Caco-2 (cell line): ENCODE results near the gene TATDN2. TPM values are rescaled to one million over a fixed set of nuclear protein-coding genes. Genes with fewer than 3 reads are reported as not detected.

Experiments used
- BruUV-seq: library from RNA; stranded (reverse); fragments of 400-500 nt; replicated peaks from 2 replicates; lab custom pipeline; 2021; lab: Mats Ljungman, UMichigan
- CTCF ChIA-PET: fragments of 300-600 bp; sonication (Branson Sonifier 250); formaldehyde crosslinking; loops from one replicate; lab custom pipeline; 2022; ENCODE audit warnings: antibody characterized with exemption; lab: Charles Lee
- POLR2A ChIA-PET: fragments of 300-600 bp; sonication (Branson Sonifier 250); formaldehyde crosslinking; loops from one replicate; lab custom pipeline; 2022; ENCODE audit warnings: antibody characterized with exemption; lab: Charles Lee
- DNase-seq, 2 experiments: peaks; one replicate each; pipeline versions ENCODE4 v3.0.0 to v3.0.0-alpha.2; 2020 to 2022
- H3K27me3 ChIP-seq: replicated peaks from 2 replicates; pipeline ENCODE4 v1.6.0; 2011; ENCODE audit warnings: low read length; ENCODE audit not compliant: control insufficient read depth, insufficient read depth
- H3K36me3 ChIP-seq: 2 replicates; pipeline ENCODE4 v1.5.1; 2011; ENCODE audit warnings: low read length; ENCODE audit not compliant: control insufficient read depth, insufficient read depth
- H3K4me1 ChIP-seq: fragments of 250-450 bp; sonication (Bioruptor Pico); 2 replicates; pipeline ENCODE4 v1.5.1; 2020; ENCODE audit warnings: mild to moderate bottlenecking
- H3K4me3 ChIP-seq: 2 replicates; pipeline ENCODE4 v1.5.1; 2011; ENCODE audit warnings: low read depth, mild to moderate bottlenecking, control low read depth, low read length
- H3K9me3 ChIP-seq: fragments of 250-450 bp; sonication (Bioruptor Pico); 2 replicates; pipeline ENCODE4 v1.5.1; 2020; ENCODE audit warnings: mild to moderate bottlenecking, moderate library complexity
- H3K27ac Mint-ChIP-seq: one replicate; pipeline ENCODE4 v1.8.0; 2022; ENCODE audit warnings: mixed read lengths; ENCODE audit not compliant: unreplicated experiment
- H3K27me3 Mint-ChIP-seq: one replicate; pipeline ENCODE4 v1.8.0; 2022; ENCODE audit warnings: mixed read lengths; ENCODE audit not compliant: insufficient read depth, unreplicated experiment
- H3K36me3 Mint-ChIP-seq: one replicate; pipeline ENCODE4 v1.8.0; 2022; ENCODE audit warnings: mild to moderate bottlenecking, mixed read lengths; ENCODE audit not compliant: insufficient read depth, unreplicated experiment
- H3K4me1 Mint-ChIP-seq: one replicate; pipeline ENCODE4 v1.8.0; 2022; ENCODE audit warnings: low read depth, mixed read lengths; ENCODE audit not compliant: unreplicated experiment
- H3K4me3 Mint-ChIP-seq: one replicate; pipeline ENCODE4 v1.8.0; 2022; ENCODE audit warnings: mild to moderate bottlenecking, moderate library complexity, mixed read lengths; ENCODE audit not compliant: unreplicated experiment
- H3K9me3 Mint-ChIP-seq: one replicate; pipeline ENCODE4 v1.8.0; 2022; ENCODE audit warnings: mixed read lengths; ENCODE audit not compliant: unreplicated experiment
- intact Hi-C: fragments of 100-400 bp; cut with micrococcal nuclease; formaldehyde crosslinking; loops from one replicate; pipeline ENCODE4 v1.10.0; 2022; ENCODE audit not compliant: unreplicated experiment
- total RNA-seq: library from RNA; stranded (reverse); gene quantifications from 2 replicates; pipeline ENCODE4 v1.2.3, GENCODE V29; 2022
- TF ChIP-seq, protein P1 (sequence below), 2 experiments: fragments of 200-600 bp in 1 of 2; IDR thresholded peaks; 1 replicate in 1 of 2; 2 replicates in 1 of 2; pipeline versions ENCODE4 v1.5.1 to v1.8.0; 2011 to 2022; ENCODE audit warnings: antibody characterized with exemption in 1 of 2, control low read depth in 1 of 2, inconsistent platforms in 1 of 2, low read depth in 1 of 2, low read length in 1 of 2, mild to moderate bottlenecking in 1 of 2, moderate library complexity in 1 of 2; ENCODE audit not compliant: insufficient read depth in 1 of 2, severe bottlenecking in 1 of 2, unreplicated experiment in 1 of 2

The TATDN2 gene
- total RNA-seq, 1 experiment from 2014 or later: 32.1 TPM

DNA sequence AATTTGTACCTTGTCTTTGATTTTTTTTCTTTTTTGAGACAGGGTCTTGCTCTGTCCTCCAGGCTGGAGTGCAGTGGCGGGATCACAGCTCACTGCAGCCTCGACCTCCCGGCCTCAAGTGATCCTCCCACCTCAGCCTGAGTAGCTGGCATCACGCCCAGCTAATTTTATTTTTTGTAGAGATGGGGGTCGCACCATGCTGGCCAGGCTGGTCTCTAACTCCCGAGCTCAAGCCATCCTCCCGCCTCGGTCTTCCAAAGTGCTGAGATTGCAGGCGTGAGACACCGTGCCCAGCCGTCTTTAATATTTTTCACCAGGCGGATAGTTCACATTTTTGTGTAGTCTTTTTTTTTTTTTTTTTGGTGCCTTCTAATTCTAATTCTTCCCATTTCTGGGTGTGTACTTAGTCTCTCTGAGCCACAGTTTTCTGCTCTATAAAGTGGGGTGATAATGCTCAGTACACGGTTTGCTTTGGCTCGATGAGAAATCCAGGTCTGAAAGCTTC, 528 bp upstream of the TATDN2 start:
- peak overlapping the region; percentile 92 for H3K27ac Mint-ChIP-seq
- peaks cover 10% of the 10 kb centered on the region for H3K9me3 Mint-ChIP-seq
- intact Hi-C loops: loop anchor here (1.0 to 5.0 kb wide), 2 partner anchors 43 to 45 kb away; partner anchors contain the start of gene GHRL
- H3K4me3 Mint-ChIP-seq: peak overlapping the region; percentile 92
- BruUV-seq: TSS peak; percentile 69
- H3K4me1 ChIP-seq: peaks cover 12% of the 10 kb centered on the region; the same call in 1 of the 2 replicates
- no peaks in the 10 kb centered on the region for H3K27me3 Mint-ChIP-seq
- ChIA-PET CTCF (interaction anchor here (0.6 to 1.4 kb wide), 5 partner anchors 16 to 170 kb away, joined by 3 to 6 read pairs (median 4); no protein-coding TSS in a partner anchor), POLR2A (interaction anchor here (0.5 to 1.5 kb wide), 5 partner anchors 16 to 322 kb away, joined by 3 to 13 read pairs (median 8); no protein-coding TSS in a partner anchor)
- DNase-seq: no peak
- peaks cover 49% of the 10 kb centered on the region for H3K36me3 Mint-ChIP-seq
- no peaks in the 10 kb centered on the region for H3K27me3 ChIP-seq
- no peaks in the 10 kb centered on the region; the same call in 1 of the 2 replicates for H3K36me3 ChIP-seq
- H3K9me3 ChIP-seq: peaks cover 7% of the 10 kb centered on the region; the same call in 1 of the 2 replicates
- H3K4me1 Mint-ChIP-seq: peaks cover 5% of the 10 kb centered on the region
- TF ChIP-seq, protein P1, sequence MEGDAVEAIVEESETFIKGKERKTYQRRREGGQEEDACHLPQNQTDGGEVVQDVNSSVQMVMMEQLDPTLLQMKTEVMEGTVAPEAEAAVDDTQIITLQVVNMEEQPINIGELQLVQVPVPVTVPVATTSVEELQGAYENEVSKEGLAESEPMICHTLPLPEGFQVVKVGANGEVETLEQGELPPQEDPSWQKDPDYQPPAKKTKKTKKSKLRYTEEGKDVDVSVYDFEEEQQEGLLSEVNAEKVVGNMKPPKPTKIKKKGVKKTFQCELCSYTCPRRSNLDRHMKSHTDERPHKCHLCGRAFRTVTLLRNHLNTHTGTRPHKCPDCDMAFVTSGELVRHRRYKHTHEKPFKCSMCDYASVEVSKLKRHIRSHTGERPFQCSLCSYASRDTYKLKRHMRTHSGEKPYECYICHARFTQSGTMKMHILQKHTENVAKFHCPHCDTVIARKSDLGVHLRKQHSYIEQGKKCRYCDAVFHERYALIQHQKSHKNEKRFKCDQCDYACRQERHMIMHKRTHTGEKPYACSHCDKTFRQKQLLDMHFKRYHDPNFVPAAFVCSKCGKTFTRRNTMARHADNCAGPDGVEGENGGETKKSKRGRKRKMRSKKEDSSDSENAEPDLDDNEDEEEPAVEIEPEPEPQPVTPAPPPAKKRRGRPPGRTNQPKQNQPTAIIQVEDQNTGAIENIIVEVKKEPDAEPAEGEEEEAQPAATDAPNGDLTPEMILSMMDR (IDR thresholded peaks at IDR 0.05; ENCODE audit: insufficient read depth in 1 of 2, low read depth in 1 of 2, low read length in 1 of 2, severe bottlenecking in 1 of 2, unreplicated experiment in 1 of 2): no peak
- H3K4me3 ChIP-seq: peak overlapping the region; percentile 76

DNA sequence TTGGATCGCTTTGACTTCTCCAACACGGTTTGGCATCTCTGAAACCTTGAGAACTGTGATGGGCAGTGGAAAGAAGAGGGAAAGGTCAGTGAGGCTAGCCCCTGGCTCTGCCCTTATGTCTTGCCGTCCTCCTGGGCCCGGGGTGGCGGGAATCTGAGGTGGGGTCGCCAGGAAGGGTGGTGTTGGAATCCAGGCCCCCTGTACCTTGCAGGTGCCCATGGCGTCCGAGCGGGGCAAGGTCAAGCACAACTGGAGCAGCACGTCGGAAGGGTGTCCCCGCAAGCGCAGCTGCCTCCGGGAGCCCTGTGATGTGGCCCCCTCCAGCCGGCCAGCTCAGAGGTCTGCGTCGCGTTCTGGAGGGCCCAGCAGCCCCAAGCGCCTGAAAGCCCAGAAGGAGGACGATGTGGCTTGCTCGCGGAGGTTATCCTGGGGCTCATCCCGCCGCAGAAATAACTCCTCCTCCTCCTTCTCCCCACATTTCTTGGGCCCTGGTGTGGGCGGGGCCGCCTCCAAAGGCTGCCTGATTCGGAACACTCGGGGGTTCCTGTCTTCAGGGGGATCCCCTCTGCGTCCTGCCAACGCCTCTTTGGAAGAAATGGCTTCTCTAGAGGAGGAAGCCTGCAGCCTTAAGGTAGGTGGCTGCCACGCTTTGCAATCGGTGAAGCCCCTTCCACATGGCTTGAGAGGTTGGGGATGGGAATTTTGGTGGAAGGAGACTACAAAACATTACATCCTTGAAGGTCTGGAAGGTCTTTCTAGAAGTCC, 907 bp downstream of the TATDN2 start:
- peaks cover 5% of the 10 kb centered on the region for H3K4me1 Mint-ChIP-seq
- ChIA-PET POLR2A (interaction anchor here (1.3 kb wide), 1 partner anchor 57 kb away, joined by 5 read pairs; no protein-coding TSS in a partner anchor), CTCF (no interaction called here)
- peaks cover 12% of the 10 kb centered on the region; the same call in 1 of the 2 replicates for H3K4me1 ChIP-seq
- no peaks in the 10 kb centered on the region for H3K27me3 Mint-ChIP-seq
- peaks cover 10% of the 10 kb centered on the region for H3K9me3 Mint-ChIP-seq
- H3K4me3 Mint-ChIP-seq: peak overlapping the region; percentile 92
- DNase-seq: peak; percentile 29 to 41
- TF ChIP-seq, protein P1 (IDR thresholded peaks at IDR 0.05; ENCODE audit: insufficient read depth in 1 of 2, low read depth in 1 of 2, low read length in 1 of 2, severe bottlenecking in 1 of 2, unreplicated experiment in 1 of 2): no peak
- H3K36me3 Mint-ChIP-seq: peaks cover 58% of the 10 kb centered on the region
- no peaks in the 10 kb centered on the region; the same call in 1 of the 2 replicates for H3K36me3 ChIP-seq
- H3K4me3 ChIP-seq: peak overlapping the region; percentile 76
- intact Hi-C loops: loop anchor here (1.0 to 5.0 kb wide), 2 partner anchors 43 to 45 kb away; partner anchors contain the start of gene GHRL
- no peaks in the 10 kb centered on the region for H3K27me3 ChIP-seq
- no TSS peak for BruUV-seq
- H3K27ac Mint-ChIP-seq: peak overlapping the region; percentile 75
- H3K9me3 ChIP-seq: peaks cover 7% of the 10 kb centered on the region; the same call in 1 of the 2 replicates

DNA sequence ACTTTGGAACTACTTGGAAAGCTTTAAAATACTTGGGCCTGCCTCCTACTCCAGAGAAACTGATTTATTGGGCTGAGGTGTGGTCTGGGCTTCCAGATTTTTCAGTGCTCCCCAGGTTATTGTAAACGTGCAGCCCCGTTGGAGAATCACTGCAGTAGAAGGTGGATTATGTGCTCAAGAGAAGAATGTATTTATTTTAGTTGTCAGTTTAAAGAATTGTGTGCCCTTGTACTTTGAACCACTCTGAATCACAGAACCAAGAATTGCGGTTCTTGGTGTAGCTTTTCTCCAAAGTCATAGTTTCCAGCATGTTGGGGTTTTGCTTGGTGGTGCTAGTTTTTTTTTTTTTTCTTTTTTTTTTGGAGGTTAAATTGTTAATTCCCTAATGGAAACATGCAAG, 1.6 kb downstream of the TATDN2 start:
- Mint-ChIP-seq H3K27me3 (no peaks in the 10 kb centered on the region), H3K9me3 (peaks cover 8% of the 10 kb centered on the region), H3K27ac (peak overlapping the region; percentile 75), H3K36me3 (peaks cover 64% of the 10 kb centered on the region), H3K4me1 (peaks cover 10% of the 10 kb centered on the region), H3K4me3 (peak overlapping the region; percentile 92)
- Histone ChIP-seq H3K4me1 (peaks cover 12% of the 10 kb centered on the region; the same call in 1 of the 2 replicates), H3K9me3 (peaks cover 4% of the 10 kb centered on the region; the same call in 1 of the 2 replicates), H3K36me3 (no peaks in the 10 kb centered on the region; the same call in 1 of the 2 replicates), H3K27me3 (no peaks in the 10 kb centered on the region), H3K4me3 (peak overlapping the region; percentile 76)
- no TSS peak for BruUV-seq
- POLR2A ChIA-PET: no interaction called here
- TF ChIP-seq, protein P1 (IDR thresholded peaks at IDR 0.05; ENCODE audit: insufficient read depth in 1 of 2, low read depth in 1 of 2, low read length in 1 of 2, severe bottlenecking in 1 of 2, unreplicated experiment in 1 of 2): no peak
- DNase-seq: no peak
- intact Hi-C loops: loop anchor here (5.0 kb wide), 1 partner anchor 42 kb away; the partner anchor contains the start of gene GHRL
- CTCF ChIA-PET: interaction anchor here (1.0 kb wide), 1 partner anchor 14 kb away, joined by 3 read pairs; no protein-coding TSS in a partner anchor
